Thoracic aorta (tissue), 2 donors: ENCODE data around the gene TAF9B. TPM values are rescaled to one million over a fixed set of nuclear protein-coding genes. Genes with fewer than 3 reads are reported as not detected.

Experiments used
- ATAC-seq: fragments of 150-250 bp; one replicate; pipeline ENCODE4 v1.8.0; 2017; ENCODE audit warnings: low read depth; ENCODE audit not compliant: insufficient number of reproducible peaks, low FRiP score
- DNase-seq: peaks from one replicate; pipeline ENCODE4 v3.0.0-alpha.2; 2020; ENCODE audit warnings: low spot score
- H3K27ac ChIP-seq, 2 donors: fragments of 200-600 bp; sonication (generic); 1 replicate in 1 of 2; 2 replicates in 1 of 2; pipeline ENCODE4 v1.5.1; 2016; ENCODE audit warnings: mild to moderate bottlenecking in 2 of 2, moderate library complexity in 2 of 2
- H3K27me3 ChIP-seq: fragments of 200-600 bp; sonication (generic); replicated peaks from 2 replicates; pipeline ENCODE4 v1.6.0; 2016; ENCODE audit warnings: mild to moderate bottlenecking; ENCODE audit not compliant: insufficient read depth
- H3K36me3 ChIP-seq: fragments of 200-600 bp; sonication (generic); one replicate; pipeline ENCODE4 v1.5.1; 2016
- H3K4me1 ChIP-seq, 2 donors: fragments of 200-600 bp; sonication (generic); 1 replicate in 1 of 2; 2 replicates in 1 of 2; pipeline versions ENCODE4 v1.5.1 to v1.6.0; 2016; ENCODE audit warnings: low read depth in 2 of 2, mild to moderate bottlenecking in 1 of 2; ENCODE audit not compliant: control insufficient read depth in 1 of 2
- H3K4me3 ChIP-seq: fragments of 200-600 bp; sonication (generic); 2 replicates; pipeline ENCODE4 v1.5.1; 2016; ENCODE audit warnings: mild to moderate bottlenecking
- H3K9me3 ChIP-seq: fragments of 200-600 bp; sonication (generic); 2 replicates; pipeline ENCODE4 v1.5.1; 2016
- total RNA-seq, 2 donors: library from RNA; depleted of rRNA; stranded (reverse); fragments of >200 nt; gene quantifications; one replicate each; pipeline versions ENCODE4 v1.1.0 to v1.2.3, GENCODE V29; 2016
- TF ChIP-seq, protein P1 (sequence below): fragments of 200-600 bp; sonication (generic); IDR thresholded peaks from one replicate; pipeline ENCODE4 v1.5.1; 2019; ENCODE audit warnings: antibody characterized with exemption

Gene TAF9B
- total RNA-seq, 2 donors from 2014 or later = 14.5 to 15.2 TPM

DNA sequence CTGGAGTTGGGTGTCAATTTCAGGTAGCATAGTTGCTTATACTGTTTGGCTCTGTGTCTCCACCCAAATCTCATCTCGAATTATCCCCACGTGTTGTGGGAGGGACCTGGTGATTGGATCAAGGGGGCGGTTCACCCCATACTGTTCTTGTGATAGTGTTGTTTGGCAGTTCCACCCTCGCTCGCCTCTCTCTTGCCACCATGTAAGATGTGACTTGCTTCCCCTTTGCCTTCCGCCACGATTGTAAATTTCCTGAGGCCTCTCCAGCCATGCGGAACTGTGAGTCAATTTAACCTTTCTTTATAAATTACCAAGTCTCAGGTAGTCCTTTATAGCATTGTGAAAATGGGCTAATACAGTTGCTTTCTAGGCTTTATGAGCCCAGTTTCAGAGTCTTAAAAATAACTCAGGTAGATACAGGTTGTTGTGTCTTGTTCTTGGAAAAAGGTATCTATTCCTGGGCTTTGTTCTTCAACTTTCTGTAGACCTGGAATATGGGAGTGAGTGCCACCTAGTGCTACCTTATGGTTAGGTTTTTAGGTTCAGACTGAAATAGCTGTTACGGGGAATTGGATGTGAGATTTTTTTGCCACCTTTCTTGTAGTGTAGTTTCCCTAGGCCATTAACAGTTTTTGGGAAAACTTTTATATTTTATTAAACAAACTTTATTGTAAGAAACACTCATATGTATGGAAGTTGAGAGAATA lies 19.8 kb downstream of the TAF9B start:
- H3K4me3 ChIP-seq = no peak overlapping the region
- no peaks in the 10 kb centered on the region for H3K9me3 ChIP-seq
- no peaks in the 10 kb centered on the region for H3K27me3 ChIP-seq
- H3K4me1 ChIP-seq = no peaks in the 10 kb centered on the region
- no peak overlapping the region for H3K27ac ChIP-seq
- DNase-seq = no peak
- ATAC-seq = no peak
- peaks cover 37% of the 10 kb centered on the region for H3K36me3 ChIP-seq
- TF ChIP-seq, protein P1, sequence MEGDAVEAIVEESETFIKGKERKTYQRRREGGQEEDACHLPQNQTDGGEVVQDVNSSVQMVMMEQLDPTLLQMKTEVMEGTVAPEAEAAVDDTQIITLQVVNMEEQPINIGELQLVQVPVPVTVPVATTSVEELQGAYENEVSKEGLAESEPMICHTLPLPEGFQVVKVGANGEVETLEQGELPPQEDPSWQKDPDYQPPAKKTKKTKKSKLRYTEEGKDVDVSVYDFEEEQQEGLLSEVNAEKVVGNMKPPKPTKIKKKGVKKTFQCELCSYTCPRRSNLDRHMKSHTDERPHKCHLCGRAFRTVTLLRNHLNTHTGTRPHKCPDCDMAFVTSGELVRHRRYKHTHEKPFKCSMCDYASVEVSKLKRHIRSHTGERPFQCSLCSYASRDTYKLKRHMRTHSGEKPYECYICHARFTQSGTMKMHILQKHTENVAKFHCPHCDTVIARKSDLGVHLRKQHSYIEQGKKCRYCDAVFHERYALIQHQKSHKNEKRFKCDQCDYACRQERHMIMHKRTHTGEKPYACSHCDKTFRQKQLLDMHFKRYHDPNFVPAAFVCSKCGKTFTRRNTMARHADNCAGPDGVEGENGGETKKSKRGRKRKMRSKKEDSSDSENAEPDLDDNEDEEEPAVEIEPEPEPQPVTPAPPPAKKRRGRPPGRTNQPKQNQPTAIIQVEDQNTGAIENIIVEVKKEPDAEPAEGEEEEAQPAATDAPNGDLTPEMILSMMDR = no peak

DNA sequence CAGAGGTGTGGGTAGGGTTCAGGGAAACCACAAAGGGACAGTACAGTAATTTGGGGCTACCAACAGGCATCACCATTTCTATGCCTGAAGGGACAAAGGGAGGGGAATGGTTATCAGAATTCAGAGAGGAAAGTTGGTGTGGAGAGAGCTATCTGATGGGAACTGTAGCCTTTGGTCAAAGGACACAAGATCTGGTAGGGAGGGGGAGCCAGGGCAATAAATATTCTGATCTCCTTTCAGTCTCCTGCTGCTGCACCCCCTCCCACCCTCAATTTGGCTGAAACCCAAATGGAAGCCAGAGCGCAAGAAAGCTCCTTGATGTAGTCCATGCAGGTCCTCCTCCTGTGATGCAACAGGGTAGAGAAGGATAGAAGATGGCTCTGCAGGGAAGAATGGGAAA lies 20.8 kb downstream of the TAF9B start:
- H3K4me3 ChIP-seq = no peak overlapping the region
- peaks cover 38% of the 10 kb centered on the region for H3K36me3 ChIP-seq
- H3K27ac ChIP-seq = no peak overlapping the region
- no peaks in the 10 kb centered on the region for H3K4me1 ChIP-seq
- no peaks in the 10 kb centered on the region for H3K9me3 ChIP-seq
- DNase-seq (no peak), ATAC-seq (no peak)
- TF ChIP-seq, protein P1 = no peak
- no peaks in the 10 kb centered on the region for H3K27me3 ChIP-seq

DNA sequence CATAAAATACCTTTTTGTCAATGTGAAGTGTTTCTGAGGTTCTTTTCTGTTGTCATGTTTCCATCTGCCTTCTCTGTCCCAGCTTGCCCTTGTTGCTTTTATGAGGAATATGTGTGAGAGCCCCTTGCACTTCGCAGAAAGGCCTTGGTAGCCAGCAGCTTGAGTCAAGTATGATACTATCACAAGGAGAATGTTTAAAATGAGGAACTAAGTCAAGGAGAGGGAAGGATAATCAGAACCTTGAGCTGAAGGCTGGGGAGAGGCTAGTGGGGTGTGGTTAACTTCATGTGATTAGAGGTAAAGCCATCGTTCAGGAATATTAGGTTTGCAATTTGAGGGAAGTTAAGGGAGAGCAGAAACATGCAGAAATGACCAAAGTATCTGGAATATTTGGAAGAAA lies 22.7 kb downstream of the TAF9B start:
- Histone ChIP-seq H3K4me3 (no peak overlapping the region), H3K9me3 (no peaks in the 10 kb centered on the region), H3K36me3 (peaks cover 32% of the 10 kb centered on the region), H3K27ac (no peak overlapping the region), H3K27me3 (no peaks in the 10 kb centered on the region), H3K4me1 (no peaks in the 10 kb centered on the region)
- DNase-seq (no peak), ATAC-seq (no peak)
- TF ChIP-seq, protein P1 = no peak

DNA sequence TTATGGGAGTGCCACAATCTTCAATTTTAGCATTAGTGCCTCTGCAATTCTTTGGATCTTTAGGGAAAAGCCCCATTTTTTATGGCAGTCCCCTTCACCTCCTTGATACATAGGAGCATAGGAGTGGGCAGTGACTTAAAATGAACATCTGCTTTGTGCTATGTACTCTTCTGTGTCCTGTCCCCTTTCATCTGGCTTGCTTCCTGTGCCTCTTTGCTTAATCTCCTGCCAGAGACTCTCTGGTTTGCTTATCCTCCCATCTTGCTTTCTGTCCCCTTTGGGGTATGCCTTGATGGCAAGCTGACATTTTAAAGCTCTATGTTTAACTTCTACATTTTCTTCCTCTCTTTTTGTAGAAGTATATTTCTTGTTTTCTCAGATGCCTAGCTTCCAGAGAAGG lies 23.1 kb downstream of the TAF9B start:
- H3K4me3 ChIP-seq = no peak overlapping the region
- DNase-seq = no peak
- H3K27me3 ChIP-seq = no peaks in the 10 kb centered on the region
- H3K4me1 ChIP-seq = peaks cover 0 to 1% of the 10 kb centered on the region in 2 donors
- no peak overlapping the region for H3K27ac ChIP-seq
- H3K36me3 ChIP-seq = peaks cover 32% of the 10 kb centered on the region
- TF ChIP-seq, protein P1 = no peak
- ATAC-seq = no peak
- H3K9me3 ChIP-seq = no peaks in the 10 kb centered on the region

DNA sequence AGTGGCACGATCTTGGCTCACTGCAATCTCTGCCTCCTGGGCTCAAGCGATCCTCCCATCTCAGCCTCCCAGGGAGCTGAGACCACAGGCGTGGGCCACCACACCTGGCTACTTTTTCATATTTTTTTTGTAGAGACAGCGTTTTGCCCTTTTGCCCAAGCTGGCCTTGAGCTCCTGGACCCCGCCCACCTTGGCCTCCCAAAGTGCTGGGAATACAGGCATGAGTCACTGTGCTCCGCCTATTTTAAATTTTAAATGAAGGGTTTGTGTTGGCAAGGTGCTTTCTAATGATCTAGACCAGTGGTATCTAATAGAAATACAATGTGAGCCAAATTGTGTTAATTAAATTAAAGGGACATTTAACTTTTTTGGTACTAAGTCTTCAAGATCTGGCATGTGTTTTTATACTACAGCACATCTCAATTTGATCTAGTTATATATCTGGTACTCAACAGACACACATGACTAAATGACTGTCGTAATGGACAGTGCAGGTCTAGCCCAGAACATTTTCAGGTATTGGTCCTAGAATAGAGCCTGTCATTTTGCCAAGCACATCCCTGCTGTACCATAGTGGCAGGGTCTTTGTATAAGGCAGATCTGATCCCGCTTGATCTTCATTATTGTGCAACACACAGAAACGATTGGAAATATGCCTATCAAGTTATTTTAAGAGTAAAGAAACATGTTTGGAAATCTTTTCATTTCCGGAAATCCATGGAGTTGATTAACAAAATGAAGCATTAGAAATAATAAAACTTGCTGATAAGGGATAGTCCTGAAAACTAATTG lies 28.1 kb downstream of the TAF9B start:
- peaks cover 8% of the 10 kb centered on the region for H3K36me3 ChIP-seq
- TF ChIP-seq, protein P1 = no peak
- ATAC-seq (no peak), DNase-seq (no peak)
- H3K9me3 ChIP-seq = no peaks in the 10 kb centered on the region
- no peak overlapping the region for H3K27ac ChIP-seq
- no peak overlapping the region for H3K4me3 ChIP-seq
- peaks cover 9 to 26% of the 10 kb centered on the region in 2 donors for H3K4me1 ChIP-seq
- no peaks in the 10 kb centered on the region for H3K27me3 ChIP-seq
